Skeletal muscle satellite cell (primary cell): ENCODE measurements around the gene MAP3K20.
"Not testable (repeated sequence)": the region's sequence is repeated elsewhere in the genome, so short reads cannot be mapped to it uniquely, and the experiment has no call there.

Experiments
- H3K27me3 ChIP-seq: 2 replicates; pipeline ENCODE4 v1.7.0; 2013; ENCODE audit warnings: low read length; ENCODE audit not compliant: control insufficient read depth, insufficient read depth
- H3K36me3 ChIP-seq: 2 replicates; pipeline ENCODE4 v1.7.0; 2013; ENCODE audit warnings: mild to moderate bottlenecking, control low read depth, low read length; ENCODE audit not compliant: insufficient read depth
- H3K4me1 ChIP-seq: 2 replicates; pipeline ENCODE4 v1.7.0; 2013; ENCODE audit warnings: low read length; ENCODE audit not compliant: control insufficient read depth, insufficient read depth
- H3K4me2 ChIP-seq: 2 replicates; pipeline ENCODE4 v1.7.0; 2013; ENCODE audit warnings: mild to moderate bottlenecking, low read length
- H3K4me3 ChIP-seq: 2 replicates; pipeline ENCODE4 v1.7.0; 2013; ENCODE audit warnings: low read length
- H3K9ac ChIP-seq: 2 replicates; pipeline ENCODE4 v1.7.0; 2013; ENCODE audit warnings: mild to moderate bottlenecking, low read depth, low read length, moderate library complexity
- H3K9me3 ChIP-seq: replicated peaks from 2 replicates; pipeline ENCODE4 v1.7.0; 2013; ENCODE audit warnings: mild to moderate bottlenecking, control low read depth, low read length

Gene MAP3K20

DNA sequence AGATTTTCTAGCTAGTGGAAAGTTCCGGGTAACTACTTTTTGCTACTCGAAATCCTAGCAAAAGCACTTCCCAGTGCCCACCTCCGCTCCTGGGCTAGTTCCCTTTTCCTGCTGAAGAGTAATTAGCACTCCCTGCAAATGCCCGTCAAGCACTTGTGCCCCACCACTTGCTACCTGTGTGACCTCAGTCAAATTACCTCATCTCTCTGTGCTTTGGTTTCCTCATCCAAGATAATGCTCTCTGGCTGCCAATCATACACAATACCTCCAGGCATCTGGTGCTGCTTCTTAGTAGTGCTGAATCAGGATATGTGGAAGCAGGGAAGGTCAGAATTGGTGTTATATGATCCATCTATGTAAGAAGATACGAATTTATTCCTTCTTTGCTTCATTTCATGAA is 176.9 kb downstream of the MAP3K20 start:
- H3K9ac ChIP-seq, result no peak overlapping the region
- H3K4me3 ChIP-seq, result no peak overlapping the region
- no peaks in the 10 kb centered on the region for H3K4me1 ChIP-seq
- H3K9me3 ChIP-seq, result no peaks in the 10 kb centered on the region
- H3K4me2 ChIP-seq, result no peak overlapping the region
- no peaks in the 10 kb centered on the region for H3K27me3 ChIP-seq
- no peaks in the 10 kb centered on the region for H3K36me3 ChIP-seq

DNA sequence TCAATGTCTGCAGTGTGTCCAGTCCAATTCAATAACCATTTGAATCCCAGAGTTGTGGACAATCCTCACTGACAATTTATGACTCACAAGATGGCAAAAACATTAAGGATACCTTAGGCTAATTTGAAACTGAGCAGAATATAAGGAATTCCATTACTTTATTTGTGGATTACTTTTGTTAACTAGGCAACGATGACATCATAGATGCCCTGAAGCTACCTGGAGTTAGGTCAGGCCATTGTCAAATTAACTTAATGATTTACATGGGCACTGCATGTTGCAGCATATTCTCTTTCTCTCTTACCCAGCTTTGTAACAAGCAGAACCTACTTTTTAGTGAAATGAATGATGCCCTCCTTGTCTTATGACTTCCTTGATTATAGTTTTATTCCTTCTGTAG is 179.0 kb downstream of the MAP3K20 start:
- H3K9ac ChIP-seq, result no peak overlapping the region
- H3K4me1 ChIP-seq, result no peaks in the 10 kb centered on the region
- H3K4me3 ChIP-seq, result no peak overlapping the region
- H3K4me2 ChIP-seq, result no peak overlapping the region
- no peaks in the 10 kb centered on the region for H3K27me3 ChIP-seq
- H3K36me3 ChIP-seq, result peaks cover 7% of the 10 kb centered on the region
- no peaks in the 10 kb centered on the region for H3K9me3 ChIP-seq

DNA sequence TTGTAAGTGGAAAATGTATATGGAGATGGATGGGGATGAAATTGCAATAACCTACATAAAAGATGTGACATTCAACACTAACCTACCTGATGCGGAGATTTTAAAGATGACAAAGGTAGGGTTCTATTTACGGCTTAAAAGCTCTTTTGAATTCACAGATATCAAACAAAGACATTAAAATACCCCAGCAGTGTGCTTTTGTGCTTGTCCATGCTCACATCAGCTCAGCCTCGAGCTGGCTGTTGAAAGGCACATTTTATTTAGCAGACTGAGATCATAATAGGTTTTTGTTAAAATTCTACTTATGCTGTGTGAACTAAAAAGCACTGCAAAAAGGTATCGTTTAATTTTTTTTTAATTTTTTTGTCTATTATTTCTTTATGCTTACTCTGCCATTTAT is 183.1 kb downstream of the MAP3K20 start:
- Histone ChIP-seq H3K9ac (no peak overlapping the region), H3K36me3 (peaks cover 25% of the 10 kb centered on the region), H3K27me3 (no peaks in the 10 kb centered on the region), H3K4me2 (no peak overlapping the region), H3K4me1 (no peaks in the 10 kb centered on the region), H3K9me3 (no peaks in the 10 kb centered on the region), H3K4me3 (no peak overlapping the region)

DNA sequence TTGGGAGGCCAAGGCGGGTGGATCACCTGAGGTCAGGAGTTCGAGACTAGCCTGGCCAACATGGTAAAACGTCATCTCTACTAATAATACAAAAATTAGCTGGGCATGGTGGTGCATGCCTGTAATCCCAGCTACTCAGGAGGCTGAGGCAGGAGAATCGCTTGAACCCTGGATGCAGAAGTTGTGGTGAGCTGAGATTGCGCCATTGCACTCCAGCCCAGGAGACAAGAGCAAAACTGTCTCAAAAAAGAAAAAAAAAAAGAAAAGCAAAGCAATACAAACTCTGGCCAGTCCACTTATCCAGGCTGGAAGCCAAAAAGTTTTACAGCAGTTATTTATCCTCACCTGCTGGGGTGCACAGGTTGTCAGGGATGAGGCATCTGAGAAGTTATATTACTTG is 186.7 kb downstream of the MAP3K20 start:
- not testable (repeated sequence) for H3K4me1 ChIP-seq, H3K4me2 ChIP-seq, H3K9ac ChIP-seq, H3K9me3 ChIP-seq, H3K4me3 ChIP-seq, H3K27me3 ChIP-seq
- H3K36me3 ChIP-seq, result peaks cover 42% of the 10 kb centered on the region

DNA sequence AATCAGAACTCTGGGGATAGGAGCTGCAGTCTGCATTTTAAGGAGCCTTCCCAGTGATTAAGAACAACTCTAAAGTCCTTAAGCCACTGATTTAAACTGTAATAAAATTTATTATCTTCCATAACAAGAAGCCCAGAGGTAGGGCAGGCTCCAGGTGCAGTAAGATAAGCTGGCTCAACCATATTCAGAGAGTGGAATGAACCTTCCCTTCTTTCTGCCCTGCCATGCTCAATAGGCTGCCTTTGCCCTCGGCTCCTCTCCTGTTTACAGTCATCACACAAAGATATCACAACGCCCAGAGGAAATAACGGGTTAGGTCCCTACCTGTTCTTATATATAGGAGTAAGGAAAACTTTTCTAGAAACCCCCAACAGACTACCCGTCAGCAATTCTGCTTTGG is 188.5 kb downstream of the MAP3K20 start:
- no peaks in the 10 kb centered on the region for H3K4me1 ChIP-seq
- no peak overlapping the region for H3K4me3 ChIP-seq
- H3K9ac ChIP-seq, result no peak overlapping the region
- H3K9me3 ChIP-seq, result no peaks in the 10 kb centered on the region
- peaks cover 40% of the 10 kb centered on the region for H3K36me3 ChIP-seq
- H3K27me3 ChIP-seq, result no peaks in the 10 kb centered on the region
- no peak overlapping the region for H3K4me2 ChIP-seq

DNA sequence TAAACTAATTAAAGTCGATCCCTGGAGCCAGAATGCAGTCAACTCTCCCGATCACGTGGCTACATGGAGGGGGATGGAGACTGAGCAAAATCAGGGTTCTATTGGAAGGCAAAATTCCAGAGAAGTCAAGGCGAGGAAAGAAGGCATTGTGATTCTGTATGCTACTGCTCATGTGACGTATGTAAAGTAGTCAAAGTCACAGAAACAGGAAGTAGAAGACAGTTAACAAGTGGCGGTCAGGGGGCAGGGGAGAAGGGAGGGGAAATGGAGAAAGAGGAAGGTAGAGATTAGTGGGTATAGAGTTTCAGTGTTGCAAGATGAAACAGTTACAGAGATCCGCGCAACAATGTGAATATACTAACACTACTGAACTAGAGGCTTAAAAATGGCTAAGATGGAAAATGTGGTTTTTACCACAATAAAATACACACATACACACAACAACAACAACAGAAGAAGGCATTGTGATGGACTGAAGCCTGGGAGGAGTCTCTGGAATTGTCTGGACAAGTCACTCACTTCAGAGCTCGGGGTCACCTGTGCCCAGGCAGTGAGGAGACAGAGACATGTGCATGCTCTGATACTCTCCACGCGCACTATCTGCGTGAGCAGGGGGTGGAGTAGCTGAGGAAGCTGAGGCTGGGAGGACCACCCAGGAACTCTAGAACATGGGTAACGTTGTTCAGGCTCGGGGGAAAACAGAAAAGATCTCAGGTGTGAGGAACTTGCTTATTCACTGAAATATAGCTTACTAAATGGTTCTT is 189.1 kb downstream of the MAP3K20 start:
- no peak overlapping the region for H3K4me3 ChIP-seq
- H3K4me1 ChIP-seq, result no peaks in the 10 kb centered on the region
- H3K4me2 ChIP-seq, result no peak overlapping the region
- no peak overlapping the region for H3K9ac ChIP-seq
- no peaks in the 10 kb centered on the region for H3K9me3 ChIP-seq
- peaks cover 35% of the 10 kb centered on the region for H3K36me3 ChIP-seq
- no peaks in the 10 kb centered on the region for H3K27me3 ChIP-seq

DNA sequence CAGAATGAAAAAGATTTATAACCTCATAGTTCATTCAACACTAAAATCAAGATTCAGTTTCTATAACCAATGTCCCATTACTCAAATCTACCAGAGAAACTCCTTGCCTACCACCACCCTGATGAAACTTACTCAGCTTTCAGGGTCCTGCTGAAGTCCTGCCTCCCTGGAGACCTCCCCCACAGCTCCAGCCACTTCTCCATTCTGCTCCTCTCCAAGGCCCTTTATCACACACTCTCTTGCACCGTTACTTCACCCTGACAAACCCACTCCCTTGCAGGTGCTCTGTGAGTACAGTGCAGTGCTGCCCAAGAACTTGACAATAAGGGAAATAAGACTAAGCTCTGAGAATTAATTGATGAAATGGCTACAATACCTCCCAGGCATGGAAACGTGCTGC is 195.5 kb downstream of the MAP3K20 start:
- Histone ChIP-seq H3K4me1 (no peaks in the 10 kb centered on the region), H3K36me3 (peaks cover 5% of the 10 kb centered on the region), H3K9me3 (no peaks in the 10 kb centered on the region), H3K4me2 (no peak overlapping the region), H3K27me3 (peaks cover 5% of the 10 kb centered on the region), H3K9ac (no peak overlapping the region), H3K4me3 (no peak overlapping the region)

DNA sequence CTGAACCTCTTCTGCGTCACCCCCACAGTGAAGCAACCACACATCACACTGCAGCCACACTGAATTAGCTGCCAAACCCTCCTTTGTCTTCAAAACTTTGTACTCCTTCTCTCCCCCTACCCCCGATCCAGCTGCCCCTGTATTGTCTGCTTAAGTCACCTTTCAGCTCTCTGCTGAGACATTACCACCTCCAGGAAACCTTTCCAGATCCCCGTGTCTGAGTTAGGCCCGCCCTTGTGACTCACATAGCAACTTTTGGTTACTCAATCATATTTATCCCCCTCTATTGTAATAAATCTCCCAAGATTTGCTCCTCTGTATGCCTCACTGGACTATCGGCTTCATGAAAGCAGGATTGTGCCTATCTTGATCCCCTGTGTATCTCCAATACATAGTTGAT is 196.2 kb downstream of the MAP3K20 start:
- Histone ChIP-seq H3K36me3 (no peaks in the 10 kb centered on the region), H3K4me1 (no peaks in the 10 kb centered on the region), H3K9me3 (no peaks in the 10 kb centered on the region), H3K4me2 (no peak overlapping the region), H3K9ac (no peak overlapping the region), H3K4me3 (no peak overlapping the region), H3K27me3 (peaks cover 5% of the 10 kb centered on the region)

DNA sequence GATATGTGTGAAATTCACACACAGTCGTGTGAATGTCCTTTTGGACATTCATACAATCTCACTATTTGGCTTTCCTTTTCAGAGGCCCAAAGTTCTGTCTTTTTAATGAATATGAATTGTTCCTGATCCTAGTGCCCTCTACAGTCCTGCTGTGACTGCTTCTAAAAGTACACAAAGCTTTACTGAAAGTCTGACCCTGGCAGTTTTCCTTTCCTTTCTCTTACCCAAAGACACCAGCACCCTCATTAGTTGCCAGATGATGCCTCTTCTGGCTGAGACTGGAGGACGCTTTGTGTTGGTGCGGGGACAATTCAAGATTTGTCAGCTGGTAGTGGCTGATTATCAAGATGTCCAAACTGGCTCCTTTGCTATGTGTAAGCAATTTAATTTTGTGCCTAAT is 197.2 kb downstream of the MAP3K20 start:
- Histone ChIP-seq H3K4me1 (no peaks in the 10 kb centered on the region), H3K9me3 (no peaks in the 10 kb centered on the region), H3K4me2 (no peak overlapping the region), H3K4me3 (no peak overlapping the region), H3K36me3 (no peaks in the 10 kb centered on the region), H3K27me3 (peaks cover 5% of the 10 kb centered on the region), H3K9ac (no peak overlapping the region)

DNA sequence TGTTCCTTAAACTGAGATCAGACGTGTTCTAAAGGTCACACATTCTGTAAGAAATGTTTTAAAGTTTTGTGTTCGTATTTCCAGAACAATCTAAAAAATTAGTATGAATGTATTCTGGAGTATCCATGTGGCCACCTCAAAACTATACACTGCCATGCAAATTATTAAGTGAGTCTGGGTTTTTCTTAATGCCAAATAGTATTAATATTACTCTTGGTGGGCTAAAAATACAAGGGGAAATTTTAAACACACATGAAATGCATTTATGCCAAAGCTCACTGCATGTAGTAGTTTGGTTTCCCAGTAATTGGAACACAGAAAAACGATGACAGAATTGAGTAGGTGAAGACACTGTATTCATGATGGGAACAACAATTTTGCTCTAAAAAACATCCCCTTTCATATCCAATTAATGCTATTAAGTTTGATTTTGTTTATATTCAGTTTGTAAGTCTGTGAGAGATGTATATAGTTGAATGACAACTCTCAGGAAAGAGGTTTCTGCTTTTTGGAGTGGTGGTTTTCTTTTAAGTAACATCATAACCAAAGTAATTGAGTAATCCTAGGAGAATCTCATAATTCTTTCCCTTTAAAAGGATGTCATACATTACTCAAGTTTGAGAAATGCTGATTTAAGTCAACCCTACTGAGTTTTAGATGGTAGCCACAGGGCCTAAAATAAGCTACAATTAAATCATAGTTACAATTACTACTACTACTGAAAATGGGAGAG is 203.3 kb downstream of the MAP3K20 start:
- Histone ChIP-seq H3K9me3 (no peaks in the 10 kb centered on the region), H3K4me1 (no peaks in the 10 kb centered on the region), H3K36me3 (no peaks in the 10 kb centered on the region), H3K9ac (no peak overlapping the region), H3K4me2 (no peak overlapping the region), H3K27me3 (peaks cover 5% of the 10 kb centered on the region), H3K4me3 (no peak overlapping the region)

DNA sequence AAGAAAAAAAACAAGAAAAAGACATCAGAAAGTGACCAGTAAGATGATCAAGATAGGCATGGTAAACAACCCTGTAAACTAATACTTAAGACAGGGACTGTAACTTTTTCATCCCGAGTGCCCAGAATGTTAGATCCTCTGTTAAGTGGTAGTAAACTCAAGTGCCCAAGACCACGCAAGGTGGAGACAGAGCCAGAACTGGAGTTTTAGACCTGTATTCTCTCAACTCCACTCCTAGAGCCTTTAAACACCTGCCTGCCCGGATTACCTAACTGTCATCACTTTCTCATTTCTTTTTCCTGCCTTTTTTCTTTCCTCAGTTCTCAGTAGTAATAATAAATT is 203.9 kb downstream of the MAP3K20 start:
- Histone ChIP-seq H3K27me3 (peaks cover 5% of the 10 kb centered on the region), H3K9ac (no peak overlapping the region), H3K4me1 (no peaks in the 10 kb centered on the region), H3K9me3 (no peaks in the 10 kb centered on the region), H3K36me3 (no peaks in the 10 kb centered on the region), H3K4me3 (no peak overlapping the region), H3K4me2 (no peak overlapping the region)

DNA sequence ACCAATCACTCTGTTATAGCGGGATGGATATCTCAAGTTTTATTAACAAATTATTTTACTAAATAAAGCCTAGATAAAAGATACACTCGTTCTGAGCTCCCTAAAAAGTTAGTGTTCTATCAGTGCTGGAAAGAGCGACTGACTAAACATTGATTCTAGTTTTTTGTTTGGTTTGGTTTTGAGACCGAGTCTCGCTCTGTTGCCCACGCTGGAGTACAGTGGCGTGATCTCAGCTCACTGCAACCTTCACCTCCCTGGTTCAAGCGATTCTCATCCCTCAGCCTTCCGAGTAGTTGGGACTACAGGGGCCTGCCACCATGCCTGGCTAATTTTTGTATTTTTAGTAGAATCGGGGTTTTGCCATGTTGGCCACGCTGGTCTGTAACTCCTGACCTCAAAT is 205.2 kb downstream of the MAP3K20 start:
- Histone ChIP-seq H3K4me3 (no peak overlapping the region), H3K4me2 (no peak overlapping the region), H3K27me3 (peaks cover 1% of the 10 kb centered on the region), H3K36me3 (no peaks in the 10 kb centered on the region), H3K9me3 (no peaks in the 10 kb centered on the region), H3K4me1 (no peaks in the 10 kb centered on the region), H3K9ac (no peak overlapping the region)
